Keratinocyte (primary cell): ENCODE data around the gene EPHB1. TPM values are rescaled to one million over a fixed set of nuclear protein-coding genes. Genes with fewer than 3 reads are reported as not detected.

Experiments
- DNase-seq: peaks from one replicate; pipeline ENCODE4 v3.0.0-alpha.2; 2011; ENCODE audit warnings: low read depth, missing footprints, low spot score
- FAIRE-seq: peaks from 2 replicates; lab custom pipeline; 2011; peaks lifted over from hg19 to GRCh38; lab: Jason Lieb, UNC
- H2AFZ ChIP-seq: 2 replicates; pipeline ENCODE4 v1.6.0; 2012; ENCODE audit warnings: low read length, control low read depth, inconsistent platforms; ENCODE audit not compliant: control insufficient read depth
- H3K27ac ChIP-seq: 2 replicates; pipeline ENCODE4 v1.5.1; 2011; ENCODE audit warnings: low read length; ENCODE audit not compliant: control insufficient read depth, insufficient read depth
- H3K27me3 ChIP-seq: 3 replicates; pipeline ENCODE4 v1.6.0; 2011; ENCODE audit warnings: low read length; ENCODE audit not compliant: control insufficient read depth, insufficient read depth; ENCODE audit errors: extremely low read depth
- H3K36me3 ChIP-seq, 2 experiments: 2 replicates in 1 of 2; 3 replicates in 1 of 2; pipeline ENCODE4 v1.5.1; 2011; ENCODE audit warnings: low read length in 2 of 2, mild to moderate bottlenecking in 1 of 2; ENCODE audit not compliant: control insufficient read depth in 2 of 2, insufficient read depth in 2 of 2; ENCODE audit errors: extremely low read depth in 1 of 2
- H3K4me1 ChIP-seq: 3 replicates; pipeline ENCODE4 v1.5.1; 2011; ENCODE audit warnings: low read length; ENCODE audit not compliant: control insufficient read depth, insufficient read depth; ENCODE audit errors: extremely low read depth
- H3K4me2 ChIP-seq: 3 replicates; pipeline ENCODE4 v1.6.0; 2011; ENCODE audit warnings: low read depth, low read length; ENCODE audit not compliant: control insufficient read depth, insufficient read depth; ENCODE audit errors: extremely low read depth
- H3K4me3 ChIP-seq, 3 experiments: fragments of 200-600 bp in 1 of 3; sonication (generic) in 1 of 3; 2 replicates in 2 of 3; 3 replicates in 1 of 3; pipeline ENCODE4 v1.5.1; 2011 to 2016; ENCODE audit warnings: low read length in 3 of 3, mild to moderate bottlenecking in 3 of 3, control low read depth in 2 of 3, inconsistent platforms in 1 of 3, low read depth in 1 of 3, mixed read lengths in 1 of 3, mixed run types in 1 of 3, moderate library complexity in 1 of 3; ENCODE audit not compliant: control insufficient read depth in 2 of 3, insufficient read depth in 2 of 3; ENCODE audit errors: extremely low read depth in 1 of 3
- H3K79me2 ChIP-seq: 2 replicates; pipeline ENCODE4 v1.6.0; 2012; ENCODE audit warnings: low read length; ENCODE audit not compliant: control insufficient read depth, insufficient read depth
- H3K9ac ChIP-seq: 3 replicates; pipeline ENCODE4 v1.6.0; 2011; ENCODE audit warnings: low read length; ENCODE audit not compliant: control insufficient read depth, insufficient read depth; ENCODE audit errors: extremely low read depth
- H3K9me1 ChIP-seq: 3 replicates; pipeline ENCODE4 v1.6.0; 2011; ENCODE audit warnings: low read length; ENCODE audit not compliant: control insufficient read depth, insufficient read depth; ENCODE audit errors: extremely low read depth
- H3K9me3 ChIP-seq: 2 replicates; pipeline ENCODE4 v1.5.1; 2012; ENCODE audit warnings: low read depth, low read length; ENCODE audit not compliant: control insufficient read depth
- H4K20me1 ChIP-seq: 3 replicates; pipeline ENCODE4 v1.6.0; 2011; ENCODE audit warnings: low read length; ENCODE audit not compliant: control insufficient read depth, insufficient read depth; ENCODE audit errors: extremely low read depth
- CTCF ChIP-seq, 3 experiments: IDR thresholded peaks in 1 of 3; conservative IDR thresholded peaks in 1 of 3; optimal IDR thresholded peaks in 1 of 3; 2 replicates in 2 of 3; 3 replicates in 1 of 3; pipeline versions ENCODE3 to v1.5.1; 2011; ENCODE audit warnings: low read length in 3 of 3, mild to moderate bottlenecking in 3 of 3, moderate library complexity in 2 of 3, control low read depth in 1 of 3, inconsistent platforms in 1 of 3; ENCODE audit not compliant: insufficient read depth in 2 of 3; ENCODE audit errors: extremely low read depth in 1 of 3
- EZH2 ChIP-seq: IDR thresholded peaks from one replicate; pipeline ENCODE4 v1.6.1; 2012; ENCODE audit warnings: inconsistent platforms, mild to moderate bottlenecking, low read length, moderate library complexity
- dilution Hi-C: fragments of 300-500 bp; cut with MboI; formaldehyde crosslinking; loops from one replicate; pipeline ENCODE4 v1.7.0; 2020; ENCODE audit warnings: low sequenced_read_pairs; ENCODE audit not compliant: extremely low pct_ligation_motif_present
- polyA plus RNA-seq, 5 experiments: library from polyadenylated mRNA; depleted of rRNA in 3 of 5; stranded (reverse) in 3 of 5; stranded (forward) in 1 of 5; unstranded in 1 of 5; fragments of >200 nt; gene quantifications; 1 replicate in 1 of 5; 2 replicates in 3 of 5; 3 replicates in 1 of 5; pipeline versions ENCODE4 v1.2.1 to v1.2.3, GENCODE V29; 2011 to 2012; ENCODE audit warnings: missing spikeins in 2 of 5, low read depth in 1 of 5, low replicate concordance in 1 of 5

The EPHB1 gene
- polyA plus RNA-seq, 1 donor (not counting 4 experiments of a cell fraction or from before 2014, with no cell fraction given), result 0.01 TPM

DNA sequence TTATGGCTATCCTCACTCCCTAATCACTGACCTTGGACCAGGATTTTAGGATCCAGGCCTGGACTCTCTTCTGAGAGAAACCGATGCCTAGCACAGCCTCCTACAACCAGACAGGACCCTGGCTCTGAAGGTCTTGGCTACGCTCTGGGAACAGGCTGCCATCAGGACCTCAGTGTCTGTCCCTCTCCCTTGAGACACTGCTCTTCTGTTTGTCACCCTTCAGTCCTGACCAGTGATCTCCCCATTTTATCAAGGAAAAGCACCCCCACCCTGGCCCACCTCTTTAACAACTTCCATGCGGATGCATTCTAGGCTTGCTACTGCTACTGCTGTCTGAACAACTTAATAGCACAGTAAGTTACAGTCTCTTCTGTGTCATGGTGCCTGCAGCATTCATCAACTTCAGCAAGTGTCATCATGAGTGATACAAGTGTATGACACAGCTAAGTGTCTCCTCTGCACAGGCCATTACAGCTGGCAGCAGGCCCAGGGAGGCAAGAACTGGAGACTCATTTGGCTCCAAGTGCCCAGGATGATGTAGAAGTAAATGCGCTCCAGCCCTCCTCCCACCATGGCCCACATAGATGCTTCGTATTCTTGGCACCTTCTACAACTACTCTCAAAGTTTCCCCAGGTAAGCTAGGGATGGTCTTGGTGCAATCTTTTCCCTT lies 302.4 kb downstream of the EPHB1 start:
- no peaks in the 10 kb centered on the region for H3K9me1 ChIP-seq
- H3K4me2 ChIP-seq, result no peak overlapping the region
- H3K4me1 ChIP-seq, result no peaks in the 10 kb centered on the region
- H3K27ac ChIP-seq, result no peak overlapping the region
- no peaks in the 10 kb centered on the region for H3K27me3 ChIP-seq
- no peak overlapping the region for H3K9ac ChIP-seq
- no peak overlapping the region for H3K4me3 ChIP-seq
- no peak for DNase-seq
- no peak for FAIRE-seq
- H4K20me1 ChIP-seq, result no peaks in the 10 kb centered on the region
- H3K79me2 ChIP-seq, result no peaks in the 10 kb centered on the region
- H2AFZ ChIP-seq, result no peak overlapping the region
- H3K9me3 ChIP-seq, result no peaks in the 10 kb centered on the region
- TF ChIP-seq EZH2 (no peak), CTCF (optimal IDR thresholded peaks at IDR 0.05 in 1 of 3, IDR thresholded peaks at IDR 0.05 in 1 of 3, conservative IDR thresholded peaks at IDR 0.05 in 1 of 3; ENCODE audit: extremely low read depth in 1 of 3, insufficient read depth in 2 of 3, low read length in 3 of 3) (no peak)
- dilution Hi-C loops, result no loop called here
- H3K36me3 ChIP-seq, result no peaks in the 10 kb centered on the region

GRCh38 chr3:135099734-135100355 lies 304.8 kb downstream of the EPHB1 start:
- TF ChIP-seq EZH2, result no peak
- no peak for TF ChIP-seq CTCF (optimal IDR thresholded peaks at IDR 0.05 in 1 of 3, IDR thresholded peaks at IDR 0.05 in 1 of 3, conservative IDR thresholded peaks at IDR 0.05 in 1 of 3; ENCODE audit: extremely low read depth in 1 of 3, insufficient read depth in 2 of 3, low read length in 3 of 3)
- H3K9me1 ChIP-seq, result no peaks in the 10 kb centered on the region
- H3K4me3 ChIP-seq, result no peak overlapping the region
- DNase-seq, result no peak
- no peak overlapping the region for H3K27ac ChIP-seq
- H3K9ac ChIP-seq, result no peak overlapping the region
- dilution Hi-C loops, result no loop called here
- no peaks in the 10 kb centered on the region for H3K27me3 ChIP-seq
- no peak overlapping the region for H2AFZ ChIP-seq
- H4K20me1 ChIP-seq, result no peaks in the 10 kb centered on the region
- FAIRE-seq, result no peak
- H3K4me2 ChIP-seq, result no peak overlapping the region
- H3K4me1 ChIP-seq, result no peaks in the 10 kb centered on the region
- H3K36me3 ChIP-seq, result no peaks in the 10 kb centered on the region
- no peaks in the 10 kb centered on the region for H3K9me3 ChIP-seq
- H3K79me2 ChIP-seq, result no peaks in the 10 kb centered on the region
